HG03378 (cell line): Measurements from ENCODE around the gene PTCH1.

Source experiments
- ATAC-seq: cut with Tn5 transposase; IDR thresholded peaks from one replicate; pipeline ENCODE4 v1.9.1; 2021; ENCODE audit warnings: mild to moderate bottlenecking, moderate library complexity; ENCODE audit not compliant: unreplicated experiment

The PTCH1 gene

DNA sequence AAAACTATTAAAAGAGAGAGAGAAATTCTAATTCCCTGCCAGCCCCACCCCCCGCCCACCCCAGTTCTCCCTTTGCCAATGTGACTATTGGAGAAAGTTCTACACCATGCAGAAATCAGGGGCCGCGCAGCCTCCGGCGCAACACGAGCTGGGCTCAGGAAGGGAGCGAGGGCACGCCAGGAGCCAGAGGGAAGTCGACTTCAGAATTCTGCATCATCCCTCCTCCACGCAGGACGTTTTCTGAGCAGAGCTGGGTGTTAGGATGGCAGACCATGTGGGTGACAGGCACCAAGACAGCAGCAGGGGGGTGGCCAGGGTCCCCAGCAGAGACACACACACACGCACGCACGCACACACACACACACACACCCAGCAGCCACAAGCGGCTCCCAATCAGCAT lies 72.6 kb downstream of the PTCH1 start:
- ATAC-seq, result no peak

DNA sequence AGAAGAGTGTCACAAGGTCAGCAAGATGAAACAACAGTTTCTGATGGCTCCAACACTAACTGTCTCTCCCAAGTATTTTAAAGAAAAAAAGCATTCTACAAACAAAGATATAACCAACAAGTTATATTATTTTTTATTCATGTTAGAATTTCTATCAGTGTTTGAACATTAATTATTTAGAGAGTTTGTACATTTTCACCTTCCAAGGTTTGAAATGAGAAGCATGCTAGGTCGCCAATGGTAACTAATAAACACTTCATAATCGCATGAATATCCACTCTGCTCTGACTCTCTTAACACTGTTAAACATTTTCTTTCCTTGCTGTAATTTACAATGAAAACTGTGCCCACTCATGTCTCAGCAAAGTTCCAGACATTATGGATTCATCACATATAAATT lies 73.5 kb downstream of the PTCH1 start:
- ATAC-seq, result no peak

DNA sequence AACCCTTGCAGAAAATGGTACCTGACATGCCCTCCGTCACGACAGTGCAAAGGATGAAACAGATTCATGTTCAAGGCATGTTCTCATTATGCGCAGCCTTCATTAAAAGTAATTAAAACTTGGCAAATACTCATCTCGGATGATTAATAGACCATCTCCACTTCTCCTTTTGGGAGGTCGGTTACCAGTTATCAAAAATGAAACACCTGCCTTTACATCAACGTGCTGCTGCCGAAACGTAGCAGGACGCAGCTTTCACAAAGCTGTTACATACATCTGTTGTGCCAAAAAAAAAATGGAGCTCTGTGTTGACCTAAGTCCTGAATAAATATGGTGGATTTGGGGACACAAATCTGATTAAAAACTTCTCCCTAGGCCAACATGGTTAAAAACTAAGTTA lies 75.7 kb downstream of the PTCH1 start:
- ATAC-seq, result no peak

DNA sequence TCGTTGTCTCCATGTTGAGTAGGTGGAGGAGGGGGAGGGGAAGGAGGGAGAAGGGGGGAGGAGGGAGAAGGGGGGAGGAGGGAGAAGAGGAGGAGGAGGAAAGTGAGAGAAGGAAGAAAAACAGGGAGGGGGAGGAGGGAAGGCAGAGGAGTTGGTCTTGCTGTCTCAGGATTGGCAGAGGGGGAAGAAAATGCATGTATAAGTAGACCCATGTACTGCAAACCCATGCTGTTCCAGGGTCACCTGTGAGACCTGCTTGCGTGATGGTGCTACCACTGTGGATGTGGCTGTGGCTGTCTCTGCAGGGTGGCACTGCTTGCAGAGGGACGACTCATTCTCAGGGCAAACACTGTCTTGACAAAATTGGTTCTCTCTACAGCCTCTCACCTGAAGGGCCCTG lies 76.3 kb downstream of the PTCH1 start:
- no peak for ATAC-seq

DNA sequence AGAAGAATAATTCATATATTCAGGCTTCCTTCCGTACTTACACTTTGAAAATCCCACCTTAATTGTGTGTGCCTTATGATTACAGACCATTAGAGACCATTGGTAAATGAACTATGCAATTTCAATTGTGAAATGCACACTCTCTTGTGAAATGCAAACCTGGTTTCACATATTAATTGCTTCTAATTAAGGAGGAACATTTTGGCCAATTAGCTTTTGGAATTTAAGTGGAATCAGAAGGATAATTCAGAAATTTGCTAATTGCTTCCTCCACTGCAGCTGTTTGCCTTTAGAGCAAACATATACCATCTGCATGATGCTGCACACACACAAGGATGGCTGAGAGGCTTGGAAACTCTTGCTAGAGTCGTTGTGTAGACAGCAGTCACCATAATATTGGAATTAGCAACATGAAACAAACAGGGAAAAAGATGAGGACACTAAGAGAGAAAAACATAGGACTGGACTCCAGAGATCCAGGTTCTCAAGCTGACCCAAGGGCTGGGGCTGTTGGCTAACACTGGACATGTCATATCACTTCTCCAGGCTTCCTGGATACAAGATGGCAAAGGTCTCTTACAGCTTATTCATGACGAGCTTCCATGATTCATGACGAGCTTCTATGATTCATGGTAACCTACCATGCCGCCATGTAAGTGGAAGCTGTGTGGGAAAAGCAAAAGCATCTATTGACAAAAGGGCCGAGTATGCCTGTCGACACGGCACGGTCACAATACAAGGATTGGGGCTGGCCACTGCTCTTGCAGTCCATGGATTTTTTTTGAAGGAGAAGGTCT lies 78.0 kb downstream of the PTCH1 start:
- no peak for ATAC-seq

DNA sequence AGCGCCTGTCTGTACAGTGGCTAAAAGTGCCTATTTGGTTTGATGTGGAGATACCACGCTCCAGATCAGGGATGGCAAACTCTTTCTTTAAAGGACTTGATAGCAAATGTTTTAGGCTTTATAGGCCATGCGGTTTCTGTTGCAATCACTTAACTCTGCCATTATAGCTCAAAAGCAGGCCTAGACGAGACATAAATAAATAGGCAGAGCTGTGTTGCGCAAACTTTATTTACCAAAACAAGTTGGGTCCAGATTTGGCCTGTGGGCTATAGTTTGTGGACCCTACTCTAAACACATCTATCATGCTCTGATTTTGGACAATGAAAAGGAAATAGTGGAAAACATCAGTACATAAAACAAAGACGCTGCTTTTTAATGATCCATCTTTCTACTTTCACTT lies 79.2 kb downstream of the PTCH1 start:
- no peak for ATAC-seq

DNA sequence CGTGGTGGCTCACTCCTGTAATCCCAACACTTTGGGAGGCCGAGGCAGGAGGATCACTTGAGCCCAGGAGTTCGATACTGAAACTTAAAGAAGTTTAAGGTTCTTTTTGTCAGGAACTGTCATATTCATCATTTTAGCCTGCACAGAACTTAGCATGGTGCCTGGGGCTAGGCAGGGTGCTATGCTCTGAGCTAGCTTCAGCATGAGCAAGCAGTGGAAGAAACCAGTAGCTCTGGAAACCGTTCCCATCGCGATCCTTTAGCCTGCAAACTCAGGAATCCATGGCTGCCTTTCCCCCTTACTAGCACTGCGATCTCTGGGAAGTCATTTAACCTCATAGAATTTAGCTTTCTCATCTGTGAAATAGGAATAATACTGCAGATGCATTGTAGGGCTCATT lies 80.4 kb downstream of the PTCH1 start:
- no peak for ATAC-seq

DNA sequence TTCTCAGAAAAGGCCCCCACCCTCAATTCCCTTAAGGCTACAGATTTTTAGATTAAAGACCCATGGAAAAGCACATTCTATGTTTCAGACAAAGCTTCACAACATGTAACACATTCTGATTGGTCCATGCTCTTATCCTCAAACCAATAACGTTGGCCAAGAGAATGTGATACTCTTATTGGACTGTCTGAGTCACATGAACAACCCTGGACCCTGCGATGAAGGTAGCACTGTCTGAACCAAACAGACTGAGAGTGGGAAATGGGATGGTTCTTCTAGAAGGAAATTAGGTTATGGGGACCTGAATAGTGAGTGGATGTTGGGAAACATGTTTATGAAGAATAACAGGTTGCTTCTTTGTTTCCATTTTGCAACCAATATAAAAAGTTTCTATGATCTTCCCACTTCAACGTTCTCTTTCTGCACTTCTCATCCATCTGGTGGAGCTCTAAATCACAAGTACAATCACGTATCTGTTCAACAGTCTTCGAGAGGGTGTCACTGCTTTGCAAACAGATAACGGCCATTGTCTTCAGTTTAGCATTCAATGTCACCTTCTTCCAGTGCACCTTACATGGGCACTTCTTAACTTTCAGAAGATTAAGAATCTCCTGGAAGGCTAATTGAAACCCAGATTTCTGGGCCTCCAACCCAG lies 81.6 kb downstream of the PTCH1 start:
- no peak for ATAC-seq

DNA sequence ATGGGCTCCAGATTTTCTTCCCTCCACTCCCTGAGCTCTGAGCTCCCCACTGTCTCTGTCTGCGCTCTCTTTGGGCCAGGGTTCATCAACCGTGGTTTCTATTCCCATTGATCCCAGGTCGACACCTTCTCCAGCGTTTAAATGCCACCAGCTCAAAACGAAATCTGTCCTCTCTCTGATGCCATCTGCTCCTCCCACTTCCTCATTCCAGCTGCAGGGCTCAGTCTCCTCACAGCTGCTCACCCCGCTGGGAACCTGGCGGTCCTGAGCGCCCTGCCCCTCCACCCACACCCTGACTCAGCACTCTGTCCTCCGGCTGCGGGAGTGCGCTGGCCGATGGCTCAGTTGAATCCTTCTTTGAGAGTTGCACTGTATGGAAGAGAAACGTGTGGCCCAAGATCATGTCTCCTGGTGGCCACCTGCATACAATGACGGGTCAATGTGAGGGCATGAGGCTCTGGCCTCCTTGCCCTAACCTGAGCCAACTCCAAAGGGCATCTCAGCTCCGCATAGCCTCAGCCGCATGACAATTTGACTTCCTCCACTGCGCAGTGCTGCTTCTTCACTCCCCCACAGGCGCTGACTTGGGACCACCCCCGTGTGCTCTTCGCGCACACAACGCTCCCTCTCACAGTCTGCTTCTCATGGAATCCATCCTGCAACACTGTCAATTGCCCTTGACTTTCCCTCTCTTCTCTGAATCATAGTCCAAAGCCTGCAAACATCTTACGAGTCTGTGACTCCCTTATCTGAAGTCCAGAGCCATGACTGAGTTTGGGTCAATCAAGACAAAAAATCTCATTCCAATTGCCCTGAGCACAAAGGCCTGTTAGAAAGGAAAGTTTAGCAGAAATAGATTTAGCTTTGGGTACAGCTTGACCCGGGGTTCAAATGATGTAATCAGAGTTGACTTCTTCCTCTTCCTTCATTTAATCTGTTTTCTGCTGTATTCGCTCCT lies 82.4 kb downstream of the PTCH1 start:
- no peak for ATAC-seq

DNA sequence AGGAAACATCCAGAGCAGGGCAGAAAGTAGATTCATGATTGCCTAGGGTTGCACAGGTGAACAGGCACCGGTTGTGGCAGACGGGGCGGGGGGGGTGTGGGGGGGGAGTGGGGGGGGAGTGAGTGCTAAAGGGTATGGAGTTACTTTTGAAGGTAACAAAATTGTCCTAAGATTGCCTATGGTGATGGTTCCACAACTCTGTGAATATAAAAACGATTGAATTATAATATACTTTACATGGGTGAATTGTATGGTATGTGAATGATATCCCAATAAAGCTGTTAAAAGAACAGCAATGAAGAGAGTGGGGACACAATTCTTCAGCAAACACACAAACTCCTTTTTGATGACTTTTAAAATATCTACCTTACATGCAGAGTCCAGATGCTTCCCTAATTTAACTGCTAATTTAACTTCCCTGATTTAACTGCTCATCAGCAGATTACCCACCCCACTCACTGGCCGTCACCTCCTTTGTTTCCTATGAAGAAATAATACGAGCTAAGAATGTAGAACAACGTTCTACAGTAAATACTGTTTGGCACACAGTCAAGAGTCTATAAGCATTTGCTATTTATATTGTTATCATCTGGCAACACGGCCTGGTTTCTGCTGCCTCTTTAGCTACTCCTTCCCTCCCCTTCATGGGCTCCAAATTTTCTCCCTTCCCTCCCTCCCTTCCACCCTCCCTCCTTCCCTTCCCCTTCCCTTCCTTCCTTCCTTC lies 83.5 kb downstream of the PTCH1 start:
- ATAC-seq, result no peak

DNA sequence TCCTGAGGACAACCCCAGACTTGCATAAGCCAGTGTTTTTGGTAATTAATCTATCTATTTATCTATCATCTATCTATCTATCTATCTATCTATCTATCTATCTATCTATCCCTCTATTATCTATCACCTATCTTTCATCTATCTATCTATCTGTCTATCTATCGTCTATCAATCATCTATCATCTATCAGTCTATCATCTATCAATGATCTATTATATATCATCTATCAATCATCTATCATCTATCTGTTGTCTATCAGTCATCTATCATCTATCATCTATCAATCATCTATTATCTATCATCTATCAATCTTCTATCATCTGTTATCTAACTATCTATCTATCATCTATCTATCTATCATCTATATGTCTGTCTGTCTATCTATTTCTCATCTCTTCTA lies 85.5 kb downstream of the PTCH1 start:
- ATAC-seq, result no peak

DNA sequence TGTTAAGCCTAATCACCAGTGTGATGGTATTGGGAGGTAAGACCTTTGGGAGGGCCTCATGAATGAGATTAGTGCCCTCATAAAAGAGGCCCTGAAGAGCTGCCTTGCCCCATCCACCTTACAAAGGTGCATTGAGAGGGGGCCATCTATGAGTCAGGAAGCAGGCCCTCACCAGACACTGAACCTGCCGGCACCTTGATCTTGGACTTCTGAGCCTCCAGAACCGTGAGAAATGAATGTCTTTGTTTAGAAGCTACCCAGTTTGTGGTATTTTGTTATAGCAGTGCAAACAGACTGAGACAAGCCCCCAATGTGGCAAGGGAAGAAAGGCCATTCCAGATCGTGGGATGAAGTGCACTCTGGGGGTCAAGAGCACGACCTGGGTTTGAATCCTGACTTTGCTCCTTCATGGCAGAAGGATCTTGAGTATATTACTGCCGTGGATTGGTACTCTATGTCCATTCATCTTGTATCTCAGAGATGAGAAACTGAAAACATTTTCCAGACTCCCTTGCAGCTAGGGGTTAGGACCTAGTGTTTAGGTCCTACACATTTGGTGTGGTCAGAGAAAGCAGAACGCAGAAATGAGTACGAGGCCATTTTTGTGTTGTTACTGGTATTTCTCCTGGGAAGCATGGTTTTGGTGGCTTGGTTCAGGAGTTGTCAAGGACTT lies 86.7 kb downstream of the PTCH1 start:
- no peak for ATAC-seq

DNA sequence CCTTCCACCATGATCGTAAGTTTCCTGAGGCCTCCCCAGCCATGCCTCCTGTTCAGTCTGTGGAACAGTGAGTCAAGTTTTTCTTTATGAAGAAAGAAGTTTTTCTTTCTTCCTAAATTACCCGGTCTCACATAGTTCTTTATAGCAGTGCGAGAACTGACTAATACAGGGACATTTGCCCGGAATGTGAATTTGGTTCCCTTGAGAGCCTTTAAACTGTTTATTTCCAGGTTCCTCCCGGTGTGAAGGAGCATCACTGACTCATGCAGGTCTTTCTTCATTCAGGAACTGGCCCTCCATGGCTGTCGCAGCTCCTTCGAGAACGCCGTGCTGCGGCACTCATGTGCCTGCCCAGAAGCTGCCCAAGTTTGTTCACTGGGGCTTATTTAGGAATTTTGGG lies 87.7 kb downstream of the PTCH1 start:
- ATAC-seq, result no peak

DNA sequence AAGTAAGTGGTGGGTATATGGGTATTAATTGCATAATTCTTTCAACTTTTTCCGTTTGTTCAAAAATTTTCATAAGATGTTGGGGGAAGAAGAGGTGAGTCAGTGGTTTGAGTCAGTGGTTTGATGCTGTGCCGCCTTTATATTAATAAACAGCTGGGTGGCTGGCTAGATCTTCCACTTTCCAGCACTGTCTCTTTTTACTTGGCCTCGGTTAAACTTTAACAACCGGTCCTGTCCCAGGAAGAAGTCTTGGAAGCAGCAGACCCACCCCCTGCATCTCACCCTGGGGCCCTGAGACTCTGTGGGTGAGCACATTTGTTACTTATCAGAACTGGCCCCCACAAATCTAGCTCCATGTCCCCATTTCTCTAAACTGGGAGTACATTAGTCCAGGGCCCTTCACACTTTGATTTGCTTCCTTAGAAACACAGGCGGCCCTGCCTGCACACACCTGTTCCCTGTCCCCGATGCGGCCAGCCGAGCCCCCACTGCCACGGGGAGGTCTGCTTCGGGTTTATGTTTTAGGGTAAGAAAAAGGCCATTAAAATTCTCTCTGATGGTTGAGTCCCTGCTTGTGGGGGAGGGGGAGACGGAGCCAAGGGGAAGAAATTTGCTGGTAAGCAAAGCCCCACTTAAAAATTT lies 90.7 kb downstream of the PTCH1 start:
- ATAC-seq, result no peak

DNA sequence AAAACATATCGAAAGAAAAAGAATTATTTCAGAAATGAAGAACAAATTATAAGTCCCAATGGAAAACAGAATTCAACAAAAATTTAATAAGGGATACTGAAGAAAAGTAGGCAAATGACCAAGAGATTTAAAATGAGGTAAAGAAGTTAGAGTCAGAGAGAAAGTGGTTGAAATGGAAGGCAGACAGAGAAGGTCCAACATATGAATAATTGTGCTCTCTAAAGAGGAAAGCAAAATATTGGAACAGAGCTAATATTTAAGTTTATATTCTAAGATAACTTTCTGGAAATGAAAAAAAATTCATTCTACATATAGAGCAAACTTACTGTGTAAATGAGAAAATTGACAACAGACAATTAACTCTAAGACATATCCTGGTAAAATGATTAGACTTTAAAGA lies 94.1 kb downstream of the PTCH1 start:
- ATAC-seq, result no peak

DNA sequence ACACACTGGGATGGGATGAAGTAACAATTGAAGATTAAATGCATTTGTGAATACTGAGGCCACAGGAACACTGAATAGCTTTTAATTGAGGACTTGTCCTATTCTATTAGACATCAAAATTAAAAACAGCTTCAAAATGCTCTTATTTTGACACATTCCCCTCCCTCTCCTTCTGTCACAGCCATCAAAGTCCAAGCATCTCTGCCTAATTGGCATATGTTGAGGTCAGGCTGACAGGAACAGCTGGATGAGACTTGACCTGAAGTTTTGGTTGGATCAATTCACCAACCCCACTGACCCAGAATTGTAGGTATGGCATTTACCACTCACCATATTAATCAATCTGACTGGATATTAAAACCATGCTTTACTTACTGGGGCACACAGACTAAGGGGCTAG lies 96.3 kb downstream of the PTCH1 start:
- ATAC-seq, result no peak

DNA sequence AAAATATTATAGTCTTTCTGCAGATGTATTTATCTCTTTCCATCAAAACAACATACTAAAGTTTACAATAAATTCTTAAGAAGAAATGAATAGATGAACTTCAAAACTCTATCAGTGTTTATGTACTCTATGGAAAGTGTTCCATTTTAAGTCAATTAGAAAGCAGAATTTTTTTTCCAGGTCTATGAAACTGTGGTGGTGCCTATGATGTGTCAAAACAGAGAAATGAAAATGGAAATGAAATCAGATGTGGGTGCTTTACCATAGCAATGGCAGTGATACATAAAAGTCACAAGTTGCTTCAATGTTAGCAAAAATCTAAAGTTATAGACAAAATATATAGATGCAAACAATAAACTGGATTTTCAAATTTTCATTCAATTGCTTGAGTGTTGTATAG lies 97.3 kb downstream of the PTCH1 start:
- no peak for ATAC-seq

DNA sequence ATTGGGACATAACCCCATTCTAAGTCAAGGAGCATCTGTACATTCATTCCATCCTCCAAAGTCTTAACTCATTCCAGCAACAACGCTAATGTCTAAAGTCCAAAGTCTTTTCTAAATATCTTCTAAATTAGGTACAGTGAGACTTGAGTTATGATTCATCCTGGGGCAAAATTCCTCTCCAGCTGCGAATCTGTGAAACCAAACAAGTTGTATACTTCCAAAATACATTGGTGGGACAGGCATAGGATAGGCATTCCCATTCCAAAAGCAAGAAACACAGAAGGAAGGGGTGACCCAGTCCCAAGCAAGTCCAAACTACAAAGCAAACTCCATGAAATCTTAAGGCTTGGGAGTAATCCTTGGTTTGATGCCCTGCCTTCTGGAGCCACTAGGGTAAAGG lies 101.6 kb downstream of the PTCH1 start:
- ATAC-seq, result no peak

DNA sequence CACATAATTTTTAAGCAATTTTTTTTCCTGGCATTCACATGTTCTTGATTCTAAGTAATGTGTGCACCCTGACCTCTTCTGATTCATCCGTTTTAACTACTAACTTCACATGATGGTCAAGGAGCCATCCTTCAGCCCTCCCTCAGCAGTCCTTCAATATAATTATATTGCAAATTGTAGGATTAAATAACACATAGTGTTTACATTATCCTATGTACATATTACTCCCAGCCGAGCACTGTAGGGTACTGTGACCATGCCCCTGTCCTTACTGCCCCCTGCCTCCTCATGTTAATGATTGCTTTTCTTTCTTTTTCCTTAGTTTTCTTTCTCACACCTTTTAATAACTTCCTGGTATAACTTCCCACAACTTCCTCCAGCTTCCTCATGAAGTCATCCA lies 103.0 kb downstream of the PTCH1 start:
- no peak for ATAC-seq
